22Rv1 (cell line): Measurements from ENCODE around the gene MYORG.
"Not testable (repeated sequence)": the region's sequence is repeated elsewhere in the genome, so short reads cannot be mapped to it uniquely, and the experiment has no call there.

Source experiments
- H3K27ac ChIP-seq: fragments of 450-650 bp; 2 replicates; pipeline ENCODE4 v1.5.1; 2017
- ZFX ChIP-seq: fragments of 450-650 bp; IDR thresholded peaks from 2 replicates; pipeline ENCODE4 v1.6.1; 2017; ENCODE audit warnings: antibody characterized with exemption, borderline replicate concordance
- TF ChIP-seq, protein P1 (sequence below): fragments of 450-650 bp; IDR thresholded peaks from 2 replicates; pipeline ENCODE4 v1.5.1; 2017; ENCODE audit warnings: mild to moderate bottlenecking

Gene MYORG

DNA sequence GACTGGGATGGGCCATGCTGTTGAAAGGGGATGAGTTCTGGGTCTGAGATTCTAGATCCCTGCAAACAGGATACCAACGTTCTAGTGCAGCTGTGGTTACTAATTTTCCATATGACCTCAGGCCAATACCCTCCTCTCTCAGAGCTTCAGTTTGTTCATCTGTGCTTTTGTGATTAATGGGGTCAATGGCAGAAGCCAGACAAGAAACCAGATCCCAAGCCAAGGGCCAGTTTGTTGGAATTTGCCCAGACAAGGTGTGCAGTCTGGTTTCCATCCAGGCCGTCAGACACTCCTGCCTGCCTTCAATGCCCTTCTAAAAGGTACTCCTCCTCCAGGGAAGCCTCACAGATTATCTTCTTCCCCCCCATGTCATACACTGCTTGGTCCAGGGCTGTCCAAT, 11.4 kb downstream of the MYORG start:
- TF ChIP-seq, protein P1, sequence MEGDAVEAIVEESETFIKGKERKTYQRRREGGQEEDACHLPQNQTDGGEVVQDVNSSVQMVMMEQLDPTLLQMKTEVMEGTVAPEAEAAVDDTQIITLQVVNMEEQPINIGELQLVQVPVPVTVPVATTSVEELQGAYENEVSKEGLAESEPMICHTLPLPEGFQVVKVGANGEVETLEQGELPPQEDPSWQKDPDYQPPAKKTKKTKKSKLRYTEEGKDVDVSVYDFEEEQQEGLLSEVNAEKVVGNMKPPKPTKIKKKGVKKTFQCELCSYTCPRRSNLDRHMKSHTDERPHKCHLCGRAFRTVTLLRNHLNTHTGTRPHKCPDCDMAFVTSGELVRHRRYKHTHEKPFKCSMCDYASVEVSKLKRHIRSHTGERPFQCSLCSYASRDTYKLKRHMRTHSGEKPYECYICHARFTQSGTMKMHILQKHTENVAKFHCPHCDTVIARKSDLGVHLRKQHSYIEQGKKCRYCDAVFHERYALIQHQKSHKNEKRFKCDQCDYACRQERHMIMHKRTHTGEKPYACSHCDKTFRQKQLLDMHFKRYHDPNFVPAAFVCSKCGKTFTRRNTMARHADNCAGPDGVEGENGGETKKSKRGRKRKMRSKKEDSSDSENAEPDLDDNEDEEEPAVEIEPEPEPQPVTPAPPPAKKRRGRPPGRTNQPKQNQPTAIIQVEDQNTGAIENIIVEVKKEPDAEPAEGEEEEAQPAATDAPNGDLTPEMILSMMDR: no peak
- no peak for TF ChIP-seq ZFX
- H3K27ac ChIP-seq: no peak overlapping the region

DNA sequence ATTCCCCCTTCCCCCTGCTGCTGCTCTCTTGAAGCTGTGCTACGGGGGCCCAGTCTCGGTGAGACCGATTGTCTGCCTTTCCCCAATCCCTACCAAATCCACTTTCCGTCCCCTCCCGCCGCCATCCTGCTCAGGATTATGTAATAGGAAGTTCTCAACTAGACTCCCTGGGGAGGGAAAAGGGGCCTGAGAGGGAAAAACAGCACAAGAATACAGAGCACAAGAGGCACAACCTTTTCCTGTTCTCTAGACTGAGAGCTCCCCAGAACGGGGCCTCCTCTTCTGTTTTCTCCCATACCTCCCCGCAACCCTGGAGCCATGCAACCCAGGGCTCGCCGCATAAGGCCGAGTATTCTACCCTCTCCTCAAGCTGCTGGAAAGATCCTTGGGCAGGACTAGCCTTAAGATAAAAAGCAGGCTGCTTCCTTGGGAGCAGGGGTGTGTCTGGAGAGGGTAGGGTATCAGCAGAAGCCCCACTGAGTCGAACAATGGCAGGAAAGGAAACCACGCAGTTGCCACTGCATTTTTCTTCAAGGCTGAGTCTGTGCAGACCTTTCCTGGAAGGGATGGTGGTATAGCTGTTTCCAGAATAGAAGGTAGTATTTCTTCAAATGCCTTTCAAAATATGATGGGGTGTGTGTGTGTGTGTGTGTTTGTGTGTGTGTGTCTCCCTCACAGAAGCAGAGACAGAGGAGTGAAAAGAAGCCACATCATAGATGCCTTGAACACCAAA, 12.9 kb downstream of the MYORG start:
- H3K27ac ChIP-seq: no peak overlapping the region
- TF ChIP-seq, protein P1: no peak
- TF ChIP-seq ZFX: no peak

DNA sequence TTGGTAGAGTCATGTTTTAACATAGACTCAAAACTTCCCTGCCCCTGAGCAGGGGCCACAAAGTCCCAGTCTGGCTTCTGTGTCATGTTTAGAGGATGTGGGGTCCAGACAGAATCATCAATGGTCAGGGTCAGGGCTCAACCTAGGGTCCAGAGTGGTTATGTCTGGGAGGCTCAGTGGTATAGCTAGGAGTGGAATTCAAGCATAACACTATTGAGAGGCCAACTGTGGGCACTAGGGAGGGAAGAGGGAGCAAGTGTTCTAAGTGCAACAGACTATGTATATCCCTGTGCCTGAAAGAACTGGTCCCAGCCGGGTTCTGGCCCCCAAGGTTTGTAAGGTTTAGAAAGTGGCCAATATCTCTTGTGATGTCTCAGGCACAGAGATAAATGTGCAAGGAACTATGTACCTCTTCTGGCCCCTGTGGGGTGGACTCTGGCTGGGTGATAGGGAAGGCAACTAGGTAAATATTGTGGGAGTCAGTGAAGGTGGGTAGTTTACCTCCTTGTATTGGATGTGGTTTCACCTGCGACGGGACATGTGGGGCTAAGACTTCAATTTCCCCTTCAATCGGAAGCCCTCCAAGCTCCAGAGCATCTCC, 14.0 kb downstream of the MYORG start:
- TF ChIP-seq ZFX: no peak
- TF ChIP-seq, protein P1: no peak
- no peak overlapping the region for H3K27ac ChIP-seq

DNA sequence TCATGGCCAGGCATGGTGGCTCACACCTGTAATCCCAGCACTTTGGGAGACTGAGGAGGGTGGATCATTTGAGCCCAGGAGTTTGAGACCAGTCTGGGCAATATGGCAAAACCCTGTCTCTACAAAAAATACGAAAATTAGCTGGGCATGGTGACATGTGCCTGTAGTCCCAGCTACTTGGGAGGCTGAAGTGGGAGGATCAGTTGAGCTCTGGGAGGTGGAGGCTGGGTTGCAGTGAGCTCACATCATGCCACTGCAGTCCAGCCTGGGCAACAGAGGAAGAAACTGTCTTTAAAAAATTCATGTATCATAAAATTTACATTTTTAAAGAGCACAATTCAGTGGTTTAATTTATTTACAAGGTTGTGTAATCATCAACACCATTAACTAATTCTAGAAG, 23.7 kb downstream of the MYORG start:
- not testable (repeated sequence) for H3K27ac ChIP-seq

DNA sequence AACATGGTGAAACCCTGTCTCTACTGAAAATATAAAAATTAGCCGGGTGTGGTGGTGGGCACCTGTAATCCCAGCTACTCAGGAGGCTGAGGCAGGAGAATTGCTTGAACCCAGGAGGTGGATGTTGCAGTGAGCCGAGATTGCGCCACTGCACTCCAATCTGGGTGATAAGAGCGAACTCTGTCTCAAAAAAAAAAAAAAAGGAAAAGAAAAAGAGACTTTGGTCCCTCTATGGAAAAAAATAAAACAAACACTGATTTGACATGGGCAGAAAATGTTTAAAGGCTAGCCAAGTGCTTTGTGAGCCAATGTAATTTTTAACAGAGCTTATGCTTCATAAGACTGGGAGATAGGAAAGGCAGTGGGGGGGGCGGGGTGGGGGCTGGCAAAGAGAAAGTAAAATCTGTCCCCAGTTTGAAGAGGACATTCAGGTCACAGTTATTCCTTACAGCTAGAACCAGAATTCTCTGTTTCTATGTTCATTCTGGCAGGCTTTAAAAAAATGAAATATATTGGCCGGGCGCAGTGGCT, 24.5 kb downstream of the MYORG start:
- H3K27ac ChIP-seq: not testable (repeated sequence)

DNA sequence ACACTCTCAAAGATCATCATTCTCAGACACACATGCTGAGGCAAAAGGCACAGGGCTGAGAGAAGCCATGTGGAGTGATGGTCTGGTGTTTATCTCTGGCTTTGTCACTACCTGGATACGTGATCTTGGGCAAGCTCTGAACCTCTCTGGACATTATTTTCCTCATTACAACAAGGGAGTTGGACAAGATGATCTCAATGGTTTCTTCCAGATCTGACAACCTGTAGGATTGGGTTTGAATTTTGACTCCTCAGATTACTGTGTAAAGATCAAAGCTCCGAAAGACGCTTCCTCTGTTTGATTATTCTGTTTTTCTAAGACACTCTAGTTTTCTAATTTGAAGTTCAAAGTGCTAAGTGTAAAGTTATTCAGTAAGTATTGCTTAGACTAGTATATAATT, 27.4 kb downstream of the MYORG start:
- TF ChIP-seq, protein P1: no peak
- TF ChIP-seq ZFX: no peak
- no peak overlapping the region for H3K27ac ChIP-seq

DNA sequence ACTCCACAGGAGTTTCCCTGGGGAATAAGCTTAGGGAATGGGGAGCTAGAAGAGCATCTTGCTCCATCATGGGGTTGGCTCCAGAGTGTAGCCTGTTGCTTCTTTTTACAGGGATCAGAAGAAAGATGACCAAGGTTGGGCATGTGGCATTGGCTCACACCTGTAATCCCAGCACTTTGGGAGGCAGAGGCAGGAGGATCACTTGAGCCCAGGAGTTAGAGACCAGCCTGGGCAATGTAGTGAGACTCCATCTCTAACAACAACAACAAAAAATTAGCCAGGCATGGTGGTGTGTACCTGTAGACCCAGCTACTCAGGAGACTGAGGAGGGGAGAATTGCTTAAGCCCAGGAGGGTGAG, 28.9 kb downstream of the MYORG start:
- H3K27ac ChIP-seq: no peak overlapping the region
- TF ChIP-seq ZFX: no peak
- TF ChIP-seq, protein P1: no peak

DNA sequence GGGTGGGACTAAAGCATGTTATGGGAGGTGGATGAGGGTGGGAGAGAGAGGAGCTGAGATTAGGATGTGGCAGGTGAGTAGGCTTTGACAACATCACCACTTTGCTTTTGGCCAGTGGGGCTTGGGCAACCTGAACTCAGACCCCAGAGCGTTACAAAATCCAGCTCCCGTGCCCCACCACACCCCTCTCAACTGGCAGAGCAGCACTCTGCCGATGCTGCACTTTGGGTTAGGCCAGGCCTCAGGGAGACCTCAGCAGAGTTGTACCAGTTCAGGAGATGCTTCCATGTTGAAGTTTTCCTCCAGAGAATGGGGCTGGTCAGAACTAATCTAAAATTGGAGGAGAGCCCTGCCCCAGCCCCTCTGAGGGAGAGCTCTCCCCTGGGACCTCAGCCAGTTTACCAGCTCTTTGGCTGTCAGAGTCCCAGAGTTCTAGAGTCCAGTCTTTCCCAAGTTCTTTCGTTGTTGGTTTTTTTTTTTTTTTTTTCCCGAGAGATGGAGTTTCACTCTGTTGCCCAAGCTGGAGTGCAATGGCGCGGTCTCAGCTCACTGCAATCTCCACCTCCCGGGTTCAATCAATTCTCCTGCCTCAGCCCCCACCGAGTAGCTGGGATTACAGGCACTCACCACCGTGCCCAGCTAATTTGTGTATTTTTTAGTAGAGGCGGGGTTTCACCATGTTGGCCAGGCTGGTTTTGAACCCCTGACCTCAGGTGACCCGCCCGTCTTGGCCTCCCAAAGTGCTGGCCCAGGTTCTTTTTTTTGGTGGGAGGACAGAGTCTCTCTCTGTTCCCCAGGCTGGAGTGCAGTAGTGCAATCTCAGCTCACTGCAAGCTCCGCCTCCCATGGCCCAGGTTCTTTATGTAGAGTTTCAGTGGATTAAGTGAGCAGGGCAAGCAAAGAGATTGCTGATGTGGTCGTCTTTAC, 29.6 kb downstream of the MYORG start:
- H3K27ac ChIP-seq: no peak overlapping the region
- TF ChIP-seq ZFX: no peak
